KOPT-K1 (cell line): ENCODE data around the gene JAKMIP3.

Source experiments
- H3K27ac ChIP-seq: fragments of 200-600 bp; sonication (generic); 2 replicates; pipeline ENCODE4 v1.5.1; 2016; ENCODE audit warnings: antibody characterized with exemption, mild to moderate bottlenecking, low read depth, low read length; ENCODE audit not compliant: poor library complexity, severe bottlenecking
- H3K36me3 ChIP-seq: fragments of 200-600 bp; sonication (generic); 2 replicates; pipeline ENCODE4 v1.5.1; 2017; ENCODE audit warnings: antibody characterized with exemption, mild to moderate bottlenecking, low read length, moderate library complexity; ENCODE audit not compliant: insufficient read depth
- H3K9me3 ChIP-seq: fragments of 200-600 bp; sonication (generic); 2 replicates; pipeline ENCODE4 v1.5.1; 2017; ENCODE audit warnings: antibody characterized with exemption, low read length, mild to moderate bottlenecking; ENCODE audit not compliant: insufficient read depth, poor library complexity, severe bottlenecking

The JAKMIP3 gene

GRCh38 chr10:132057191-132057681, 8.5 kb upstream of the JAKMIP3 start:
- Histone ChIP-seq H3K9me3 (peaks cover 15% of the 10 kb centered on the region), H3K27ac (no peak overlapping the region)

GRCh38 chr10:132058111-132058745, 7.5 kb upstream of the JAKMIP3 start:
- no peak overlapping the region for H3K27ac ChIP-seq
- H3K36me3 ChIP-seq, result no peaks in the 10 kb centered on the region
- H3K9me3 ChIP-seq, result peaks cover 5% of the 10 kb centered on the region

More at GRCh38 chr10:132057191-132057681, 8.5 kb upstream of the JAKMIP3 start:
- H3K36me3 ChIP-seq, result no peaks in the 10 kb centered on the region

GRCh38 chr10:132058793-132059759, 6.7 kb upstream of the JAKMIP3 start:
- H3K36me3 ChIP-seq, result no peaks in the 10 kb centered on the region
- H3K27ac ChIP-seq, result no peak overlapping the region
- H3K9me3 ChIP-seq, result no peaks in the 10 kb centered on the region

GRCh38 chr10:132059760-132060508, 5.8 kb upstream of the JAKMIP3 start:
- Histone ChIP-seq H3K27ac (no peak overlapping the region), H3K9me3 (no peaks in the 10 kb centered on the region), H3K36me3 (no peaks in the 10 kb centered on the region)

- no peak overlapping the region for H3K27ac ChIP-seq
- H3K36me3 ChIP-seq, result no peaks in the 10 kb centered on the region
- H3K9me3 ChIP-seq, result no peaks in the 10 kb centered on the region
Measured at GRCh38 chr10:132061030-132061429, 4.7 kb upstream of the JAKMIP3 start.

- H3K36me3 ChIP-seq, result no peaks in the 10 kb centered on the region
- no peak overlapping the region for H3K27ac ChIP-seq
- H3K9me3 ChIP-seq, result no peaks in the 10 kb centered on the region
Measured at GRCh38 chr10:132061465-132061864, 4.3 kb upstream of the JAKMIP3 start.

GRCh38 chr10:132062116-132062515, 3.6 kb upstream of the JAKMIP3 start:
- H3K36me3 ChIP-seq, result no peaks in the 10 kb centered on the region
- no peaks in the 10 kb centered on the region for H3K9me3 ChIP-seq
- H3K27ac ChIP-seq, result no peak overlapping the region

GRCh38 chr10:132062641-132063390, 2.9 kb upstream of the JAKMIP3 start:
- no peaks in the 10 kb centered on the region for H3K36me3 ChIP-seq
- H3K9me3 ChIP-seq, result no peaks in the 10 kb centered on the region
- no peak overlapping the region for H3K27ac ChIP-seq

GRCh38 chr10:132063432-132063831, 2.3 kb upstream of the JAKMIP3 start:
- Histone ChIP-seq H3K9me3 (no peaks in the 10 kb centered on the region), H3K27ac (no peak overlapping the region), H3K36me3 (no peaks in the 10 kb centered on the region)

GRCh38 chr10:132064082-132064755, 1.5 kb upstream of the JAKMIP3 start:
- Histone ChIP-seq H3K27ac (no peak overlapping the region), H3K36me3 (no peaks in the 10 kb centered on the region), H3K9me3 (no peaks in the 10 kb centered on the region)

GRCh38 chr10:132064771-132065437, 842 bp upstream of the JAKMIP3 start:
- Histone ChIP-seq H3K36me3 (no peaks in the 10 kb centered on the region), H3K27ac (no peak overlapping the region), H3K9me3 (no peaks in the 10 kb centered on the region)

GRCh38 chr10:132066186-132066585, 440 bp downstream of the JAKMIP3 start:
- H3K36me3 ChIP-seq, result no peaks in the 10 kb centered on the region
- H3K9me3 ChIP-seq, result no peaks in the 10 kb centered on the region
- no peak overlapping the region for H3K27ac ChIP-seq

GRCh38 chr10:132066812-132067211, 1.1 kb downstream of the JAKMIP3 start:
- H3K36me3 ChIP-seq, result no peaks in the 10 kb centered on the region
- H3K27ac ChIP-seq, result no peak overlapping the region
- no peaks in the 10 kb centered on the region for H3K9me3 ChIP-seq
